Suppressor macrophage treated with lipopolysaccharide for 1 hour (primary cell): ENCODE results near the gene CLK3.
"Not testable (repeated sequence)": the region's sequence is repeated elsewhere in the genome, so short reads cannot be mapped to it uniquely, and the experiment has no call there.

Experiments used
- DNase-seq, 3 donors: peaks; one replicate each; pipeline ENCODE4 v3.0.0-alpha.2; 2020 to 2022

The CLK3 gene

DNA sequence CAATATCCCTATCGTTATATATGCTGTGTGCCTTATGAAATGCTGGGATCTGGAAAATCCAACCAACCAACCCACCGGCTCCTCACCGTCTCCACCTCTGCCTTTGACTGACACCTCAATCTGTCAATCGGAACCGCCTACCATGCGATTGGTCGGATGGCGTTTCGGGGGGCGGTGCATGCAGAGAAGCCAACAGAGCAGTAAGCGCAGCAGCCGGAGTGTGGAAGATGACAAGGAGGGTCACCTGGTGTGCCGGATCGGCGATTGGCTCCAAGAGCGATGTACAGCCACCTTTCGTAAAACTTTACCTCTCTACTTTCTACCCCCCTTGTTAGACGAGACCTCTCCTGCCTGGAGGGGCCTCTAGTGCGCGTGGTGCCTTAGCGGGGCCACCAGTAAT, 6.3 kb downstream of the CLK3 start:
- no peak for DNase-seq

DNA sequence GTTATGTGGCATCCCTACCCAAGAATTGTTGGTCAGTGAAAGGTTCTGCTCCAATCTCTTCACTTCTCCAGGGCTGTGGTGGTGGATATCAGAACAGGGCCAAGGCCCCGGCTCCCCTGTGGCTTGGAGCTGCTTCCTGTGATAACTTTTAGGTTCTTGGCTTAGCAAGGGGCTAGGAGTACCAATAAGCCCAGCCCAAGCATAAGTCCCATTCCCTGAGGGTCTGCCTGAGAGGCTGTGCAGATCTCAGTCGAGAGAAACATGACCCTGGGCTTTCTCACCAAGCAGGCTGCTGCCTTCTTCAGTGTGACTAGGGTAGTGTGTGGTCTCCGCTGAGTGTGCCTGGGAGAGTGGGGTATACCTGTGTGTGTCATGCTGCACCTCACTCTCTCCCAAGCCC, 7.1 kb downstream of the CLK3 start:
- no peak for DNase-seq

DNA sequence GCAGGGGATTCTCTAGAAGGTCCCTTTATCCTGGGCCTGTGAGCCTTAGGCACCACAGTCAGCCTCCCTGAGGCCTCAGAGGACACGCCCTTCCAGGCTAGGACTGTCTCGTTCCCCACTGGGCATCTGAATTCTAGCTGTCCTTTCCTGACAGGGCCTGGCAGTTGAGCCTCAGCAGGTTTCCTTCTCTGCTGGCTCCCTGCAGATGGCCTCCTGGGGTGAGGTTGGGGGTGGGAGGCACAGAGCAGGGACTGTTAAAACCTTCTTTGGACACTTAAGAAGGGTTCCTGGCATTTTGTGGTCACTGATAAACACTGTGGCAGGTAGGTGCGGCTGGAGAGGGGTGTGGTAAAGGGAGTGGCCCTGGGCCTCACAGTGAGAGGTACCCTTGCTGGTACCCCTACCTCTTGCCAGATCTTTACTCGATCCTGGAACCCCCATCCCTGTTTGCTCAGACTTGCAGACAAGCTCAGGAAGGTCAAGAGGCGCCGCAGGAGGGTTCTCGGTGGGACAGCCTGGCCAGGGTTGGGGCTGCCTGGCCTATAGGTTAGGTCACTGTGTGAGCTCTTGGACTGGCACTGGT, 8.5 kb downstream of the CLK3 start:
- no peak for DNase-seq

DNA sequence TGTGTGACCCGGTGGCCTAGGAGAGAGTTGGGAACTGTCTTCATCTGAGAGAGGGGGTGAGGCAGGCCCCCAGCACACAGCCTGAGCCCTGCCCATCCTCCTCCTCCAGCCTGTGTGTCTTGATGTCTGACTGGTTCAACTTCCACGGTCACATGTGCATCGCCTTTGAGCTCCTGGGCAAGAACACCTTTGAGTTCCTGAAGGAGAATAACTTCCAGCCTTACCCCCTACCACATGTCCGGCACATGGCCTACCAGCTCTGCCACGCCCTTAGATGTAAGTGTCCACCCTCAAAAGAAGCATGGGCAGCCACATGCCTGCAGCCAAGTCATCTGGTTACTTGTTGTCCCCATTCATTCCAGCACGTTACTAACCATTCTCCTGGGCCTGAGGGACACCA, 10.1 kb downstream of the CLK3 start:
- DNase-seq: no peak

DNA sequence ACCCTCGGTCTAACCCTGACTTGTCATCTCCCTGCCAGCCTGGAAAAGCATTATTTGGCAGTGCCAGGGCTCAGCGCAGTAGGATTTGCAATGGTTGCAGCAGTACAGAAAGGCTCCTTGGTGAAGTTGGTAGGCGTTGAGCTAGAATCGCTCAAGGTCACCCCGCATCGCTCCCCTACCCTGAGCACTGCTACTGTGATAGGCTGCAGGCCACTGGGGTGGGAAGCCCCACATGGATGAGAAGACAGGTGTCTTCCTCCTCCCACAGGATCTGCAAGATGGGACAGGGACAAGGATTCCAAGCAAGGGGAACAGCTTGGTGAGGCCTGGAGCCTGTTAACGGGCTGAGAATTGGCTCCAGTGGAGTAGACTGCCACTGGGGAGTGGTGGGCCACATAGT, 10.7 kb downstream of the CLK3 start:
- no peak for DNase-seq

DNA sequence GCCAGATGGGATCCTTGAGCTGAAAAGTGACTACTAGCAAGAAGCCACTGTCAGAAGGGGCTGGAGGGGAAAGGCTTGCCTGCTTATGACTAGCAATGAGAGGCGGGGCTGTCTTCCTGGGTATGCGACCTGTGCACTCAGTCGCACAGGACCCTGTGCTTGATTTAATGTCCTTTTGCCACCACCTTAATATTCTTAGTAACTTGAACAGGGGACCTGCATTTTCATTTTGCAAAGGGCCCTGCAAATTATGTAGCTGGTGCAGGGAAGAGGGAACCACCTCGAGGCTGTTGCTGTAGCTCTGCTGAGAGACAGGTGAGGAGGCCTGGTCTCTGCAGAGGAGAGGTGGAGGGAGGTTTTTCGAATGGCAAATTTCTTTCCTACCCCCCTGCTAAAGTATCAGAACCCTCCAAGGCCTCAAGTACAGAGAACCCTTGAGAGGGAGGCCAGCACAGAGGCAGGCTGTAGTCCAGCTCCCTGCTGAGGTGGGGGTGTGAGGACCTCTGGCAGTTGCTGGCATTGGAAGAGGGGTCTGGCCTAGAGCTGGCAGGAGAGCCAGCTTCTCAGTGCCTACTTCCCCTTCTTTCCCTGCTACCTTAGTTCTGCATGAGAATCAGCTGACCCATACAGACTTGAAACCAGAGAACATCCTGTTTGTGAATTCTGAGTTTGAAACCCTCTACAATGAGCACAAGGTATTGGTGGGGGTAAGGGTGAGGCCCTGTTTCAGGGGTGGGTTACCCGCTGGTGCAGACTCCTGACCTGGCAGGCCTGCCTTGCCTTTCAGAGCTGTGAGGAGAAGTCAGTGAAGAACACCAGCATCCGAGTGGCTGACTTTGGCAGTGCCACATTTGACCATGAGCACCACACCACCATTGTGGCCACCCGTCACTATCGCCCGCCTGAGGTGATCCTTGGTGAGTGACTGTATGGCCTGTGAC, 11.4 kb downstream of the CLK3 start:
- peak in 2 of 3 donors; percentile 27 to 28 for DNase-seq

DNA sequence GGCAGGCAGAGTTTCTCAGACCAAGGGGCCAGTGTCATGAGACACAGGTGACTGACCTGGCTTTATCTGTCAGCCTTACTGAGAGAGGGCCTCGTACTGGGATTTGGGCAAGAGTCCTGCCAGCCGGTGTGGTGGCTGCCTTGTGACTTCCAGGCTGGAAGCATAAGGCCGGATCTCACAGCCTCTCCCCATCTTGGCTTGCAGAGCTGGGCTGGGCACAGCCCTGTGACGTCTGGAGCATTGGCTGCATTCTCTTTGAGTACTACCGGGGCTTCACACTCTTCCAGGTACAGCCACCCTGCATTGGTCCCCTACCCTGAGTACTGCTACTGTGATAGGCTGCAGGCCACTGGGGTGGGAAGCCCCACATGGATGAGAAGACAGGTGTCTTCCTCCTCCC, 12.1 kb downstream of the CLK3 start:
- no peak for DNase-seq

DNA sequence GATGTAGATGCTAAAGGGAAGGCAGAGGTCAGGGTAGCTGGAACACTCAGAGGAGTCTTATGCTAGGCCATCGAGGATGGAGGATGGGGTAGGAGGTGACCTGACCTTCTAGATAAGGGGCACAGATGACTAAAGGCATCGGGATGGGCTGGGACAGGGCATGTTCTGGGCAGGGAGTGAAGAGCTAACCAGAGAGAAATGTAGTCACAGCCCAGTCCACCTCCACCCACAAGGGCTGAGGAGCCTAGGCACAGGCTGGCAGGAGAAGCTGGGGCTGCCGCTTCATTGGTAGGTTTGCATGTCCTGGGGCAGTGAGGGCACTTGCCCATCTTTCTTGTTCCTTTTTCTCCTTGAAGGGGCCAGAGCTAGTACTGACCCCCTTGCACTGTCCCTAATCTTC, 12.6 kb downstream of the CLK3 start:
- DNase-seq: no peak

DNA sequence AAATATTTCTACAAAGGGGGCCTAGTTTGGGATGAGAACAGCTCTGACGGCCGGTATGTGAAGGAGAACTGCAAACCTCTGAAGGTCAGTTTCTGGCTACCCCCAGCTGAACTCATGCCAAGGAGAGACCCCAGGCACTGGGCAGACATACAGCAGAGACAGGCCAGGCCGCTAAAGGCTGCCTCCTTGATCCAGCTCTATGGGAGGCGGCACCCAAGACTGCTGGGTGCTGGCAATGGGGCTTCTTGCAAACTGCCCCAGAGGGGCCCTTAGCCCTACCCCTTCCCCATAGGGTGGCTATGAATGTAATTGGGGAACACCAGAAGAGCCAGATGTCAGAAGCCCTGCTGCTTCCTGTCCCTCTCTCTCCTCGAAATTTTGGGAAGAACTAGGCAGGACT, 13.3 kb downstream of the CLK3 start:
- DNase-seq: no peak

DNA sequence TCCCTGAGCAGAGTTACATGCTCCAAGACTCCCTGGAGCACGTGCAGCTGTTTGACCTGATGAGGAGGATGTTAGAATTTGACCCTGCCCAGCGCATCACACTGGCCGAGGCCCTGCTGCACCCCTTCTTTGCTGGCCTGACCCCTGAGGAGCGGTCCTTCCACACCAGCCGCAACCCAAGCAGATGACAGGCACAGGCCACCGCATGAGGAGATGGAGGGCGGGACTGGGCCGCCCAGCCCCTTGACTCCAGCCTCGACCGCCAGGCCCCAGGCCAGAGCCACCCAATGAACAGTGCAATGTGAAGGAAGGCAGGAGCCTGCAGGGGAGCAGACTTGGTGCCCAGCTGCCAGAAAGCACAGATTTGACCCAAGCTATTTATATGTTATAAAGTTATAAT, 14.1 kb downstream of the CLK3 start:
- DNase-seq: not testable (repeated sequence)

DNA sequence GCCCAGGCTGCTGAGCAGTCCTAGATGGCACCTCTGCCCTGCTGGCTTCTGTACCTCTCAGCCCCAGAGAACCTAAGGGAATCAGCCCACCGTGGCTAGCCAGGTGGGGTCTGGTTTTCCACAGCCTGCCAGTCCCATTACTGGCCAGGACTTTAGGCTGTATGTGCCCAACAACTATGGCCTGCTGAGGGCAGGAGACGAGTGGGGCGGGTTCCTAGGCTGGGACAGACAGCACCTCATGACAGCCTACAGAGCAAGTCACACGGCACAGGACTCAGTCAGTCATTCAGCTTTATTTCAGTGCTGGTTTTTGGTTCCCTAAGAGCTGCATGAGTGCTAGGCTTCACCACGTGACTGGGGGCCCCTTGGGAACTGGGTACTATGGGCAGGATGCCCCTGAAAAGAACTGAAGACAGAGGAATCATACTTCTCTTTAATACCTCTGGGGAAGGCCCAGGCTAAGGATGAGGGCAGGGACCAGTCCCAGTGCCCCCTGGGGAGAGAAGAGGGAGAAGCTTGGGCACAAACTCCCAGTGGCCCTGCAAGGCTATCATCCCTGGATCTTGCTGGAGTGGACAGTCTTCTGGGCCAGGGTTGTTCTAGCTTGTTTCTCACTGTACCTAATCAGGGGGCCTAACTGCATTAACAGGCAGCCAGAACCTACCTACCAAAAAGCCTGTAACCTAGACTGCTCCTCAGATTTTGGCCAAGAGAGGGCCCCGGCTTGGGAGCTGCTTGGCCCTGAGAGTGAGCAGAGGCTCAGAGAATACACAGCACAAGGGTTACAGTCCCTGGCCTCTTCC, 14.8 kb downstream of the CLK3 start:
- DNase-seq: no peak

DNA sequence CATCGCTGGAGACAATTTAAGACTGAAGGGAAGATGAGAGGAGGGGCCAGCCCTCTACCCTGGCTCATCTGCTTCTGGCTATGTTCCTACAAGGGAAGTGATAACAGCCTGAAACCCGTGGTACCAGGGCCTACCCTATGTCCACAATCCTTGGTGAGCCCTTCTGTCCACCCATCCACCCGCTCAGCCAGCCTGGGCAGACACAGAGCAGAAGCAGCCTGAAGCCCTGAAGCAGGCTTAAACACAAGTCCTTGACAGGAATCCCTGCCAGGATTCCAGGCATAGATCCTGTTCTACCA, 15.4 kb downstream of the CLK3 start:
- DNase-seq: no peak

DNA sequence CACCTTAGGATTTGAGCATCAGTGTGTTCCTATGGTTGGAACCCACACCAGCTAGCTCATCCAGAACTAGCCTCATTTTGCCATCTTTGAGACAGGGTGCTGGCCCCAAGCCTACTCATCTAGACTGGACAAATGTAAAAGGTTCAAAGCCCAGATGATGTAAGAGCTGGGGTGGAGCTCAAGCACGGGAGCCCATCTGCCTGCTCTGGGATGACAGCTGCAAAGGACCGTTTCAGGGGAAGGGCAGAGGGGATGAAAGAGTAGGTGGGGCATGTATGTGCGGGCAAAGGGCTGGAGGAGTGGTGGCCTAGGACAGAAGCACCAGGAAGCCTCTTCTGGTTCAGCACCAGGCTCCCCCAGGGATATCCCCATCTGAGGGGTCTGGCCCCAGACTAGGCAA, 15.8 kb downstream of the CLK3 start:
- DNase-seq: no peak

DNA sequence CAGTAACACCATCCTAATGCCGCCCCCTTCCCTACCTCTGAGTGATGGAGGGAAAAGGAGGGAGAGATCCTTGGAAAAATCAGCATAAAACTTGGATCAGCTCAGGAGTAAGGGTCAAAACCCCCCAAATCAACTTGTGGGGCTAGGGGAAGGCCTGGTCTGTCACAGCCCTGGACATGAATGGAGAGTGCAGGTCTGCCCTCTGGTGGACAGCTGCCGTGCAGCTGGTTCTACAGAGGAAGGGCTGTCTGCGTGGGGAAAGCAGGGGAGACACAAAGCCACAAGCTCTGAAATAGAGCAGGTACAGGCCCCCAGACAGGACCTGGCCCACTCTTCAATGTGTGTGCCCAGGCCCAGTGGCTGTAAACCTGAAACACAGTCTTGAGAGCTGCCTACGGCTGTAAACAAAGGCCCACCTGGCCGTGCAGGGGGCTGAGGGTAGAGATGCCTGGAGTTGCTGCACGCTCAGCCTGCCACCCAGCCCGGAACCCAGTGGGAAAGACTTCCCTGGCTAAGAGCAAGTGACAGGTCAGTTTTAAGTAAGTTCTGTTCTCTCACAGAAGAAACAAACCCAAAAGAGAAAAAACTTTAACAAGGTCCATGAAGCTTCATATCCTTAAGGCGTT, 16.4 kb downstream of the CLK3 start:
- DNase-seq: peak; percentile 60 to 80 (median 71)

DNA sequence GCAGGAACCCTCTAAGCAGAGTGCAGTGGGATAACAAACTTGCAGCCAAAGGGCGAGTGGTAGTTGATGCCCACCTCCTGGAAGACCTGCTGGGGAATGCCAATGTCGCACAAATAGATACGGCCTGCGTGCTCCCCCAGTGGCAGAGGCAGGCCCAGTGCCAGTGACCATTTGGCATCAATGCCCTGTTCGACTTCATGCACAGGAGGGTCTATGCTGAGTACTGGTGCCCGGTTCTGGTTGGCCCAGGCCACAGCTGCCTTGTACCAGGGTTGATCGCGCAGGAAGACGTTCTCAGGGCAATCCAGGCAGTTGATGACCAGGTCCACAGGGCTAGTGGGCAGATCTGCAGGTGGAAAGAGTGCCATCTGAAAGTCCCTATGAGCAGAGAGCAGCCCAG, 17.0 kb downstream of the CLK3 start:
- no peak for DNase-seq

DNA sequence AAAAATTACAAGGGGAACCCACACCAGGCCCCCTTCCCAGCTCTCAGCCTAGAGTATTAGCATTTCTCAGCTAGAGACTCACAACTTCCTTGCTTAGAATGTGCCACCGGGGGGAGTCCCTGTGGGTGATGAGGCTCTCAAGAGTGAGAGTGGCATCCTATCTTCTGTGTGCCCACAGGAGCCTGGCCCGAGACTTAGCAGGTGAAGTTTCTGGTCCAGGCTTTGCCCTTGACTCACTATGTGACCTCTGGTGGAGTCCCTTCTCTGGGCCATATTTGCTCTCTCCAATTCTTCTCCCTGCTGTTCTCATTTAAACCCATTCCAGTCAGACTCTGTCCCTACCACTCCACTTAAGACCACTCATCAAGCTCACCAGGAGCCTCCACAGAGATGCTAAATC, 18.1 kb downstream of the CLK3 start:
- DNase-seq: no peak

DNA sequence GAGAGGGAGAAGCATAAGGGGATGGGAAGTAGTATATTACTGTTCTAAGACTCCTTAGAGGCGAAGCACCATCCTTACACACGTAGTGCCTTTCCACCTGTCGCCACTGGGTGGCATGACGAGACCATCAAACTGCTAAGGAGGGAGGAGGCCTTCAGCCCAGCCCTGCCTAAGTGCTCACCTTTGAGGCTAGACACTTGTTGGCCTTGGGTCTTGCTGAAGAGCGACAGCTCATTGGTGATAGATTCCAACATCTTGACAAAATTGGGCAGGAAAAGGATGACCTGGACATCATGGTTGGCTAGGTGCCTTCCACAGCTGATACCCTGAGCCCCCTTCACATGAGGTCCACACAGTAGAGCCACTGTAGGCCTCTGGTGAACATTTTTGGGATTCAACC, 19.6 kb downstream of the CLK3 start:
- peak; percentile 72 to 81 (median 80) for DNase-seq

DNA sequence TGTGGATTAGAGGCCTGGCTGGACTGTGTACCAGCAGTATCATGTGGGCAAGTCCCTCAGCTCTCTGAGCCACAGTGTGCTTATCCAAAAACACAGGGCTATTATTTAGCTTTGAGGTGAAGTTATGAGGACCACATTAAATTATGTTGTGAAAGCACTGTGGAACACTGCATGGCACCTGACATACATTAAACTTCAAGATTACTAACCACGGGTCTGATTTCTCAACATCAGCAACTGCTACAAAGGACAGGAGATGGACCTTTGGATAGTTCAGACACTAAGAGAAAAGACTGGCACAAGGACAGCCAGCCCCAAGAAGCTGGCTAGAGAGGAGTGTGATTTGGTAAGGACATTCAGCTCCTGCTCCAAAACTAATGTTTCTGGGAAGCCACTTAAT, 21.3 kb downstream of the CLK3 start:
- no peak for DNase-seq

DNA sequence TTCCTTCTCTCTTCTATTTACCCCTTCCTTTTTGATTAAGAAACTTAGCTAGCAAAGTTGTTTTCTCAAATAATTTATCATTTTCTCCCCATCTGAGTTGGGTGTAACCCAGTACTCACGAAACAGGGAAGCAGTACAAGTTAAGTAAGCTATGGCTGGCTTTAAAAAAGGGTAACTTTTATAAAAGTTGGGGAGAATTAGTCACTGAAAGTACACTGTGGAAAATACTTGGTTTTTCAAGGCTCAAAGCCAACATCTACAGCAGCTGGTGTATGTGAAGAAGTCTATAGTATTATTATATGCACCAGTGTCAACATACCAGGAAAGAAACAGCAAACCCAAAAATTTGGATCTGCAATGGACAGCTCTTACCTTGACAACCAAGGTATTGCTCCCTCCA, 25.5 kb downstream of the CLK3 start:
- DNase-seq: no peak

DNA sequence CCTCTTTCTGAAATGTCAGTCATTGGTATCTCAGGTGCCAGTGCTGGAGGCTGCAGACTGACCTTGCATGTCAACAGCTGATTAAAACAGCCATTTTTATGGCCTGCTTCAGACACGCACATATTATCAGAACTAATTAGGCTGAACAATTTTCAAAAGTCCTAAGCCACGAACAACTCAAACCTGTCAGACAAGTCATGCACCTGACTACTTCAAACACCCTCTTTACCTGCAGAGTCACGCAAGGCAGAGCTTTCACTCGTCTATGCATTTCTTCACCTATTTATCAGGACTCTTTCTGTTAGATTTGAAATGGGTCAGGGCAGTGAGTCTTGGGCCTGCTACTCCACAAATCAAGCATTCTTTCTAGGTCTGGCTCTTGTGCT, 26.7 kb downstream of the CLK3 start:
- DNase-seq: no peak

DNA sequence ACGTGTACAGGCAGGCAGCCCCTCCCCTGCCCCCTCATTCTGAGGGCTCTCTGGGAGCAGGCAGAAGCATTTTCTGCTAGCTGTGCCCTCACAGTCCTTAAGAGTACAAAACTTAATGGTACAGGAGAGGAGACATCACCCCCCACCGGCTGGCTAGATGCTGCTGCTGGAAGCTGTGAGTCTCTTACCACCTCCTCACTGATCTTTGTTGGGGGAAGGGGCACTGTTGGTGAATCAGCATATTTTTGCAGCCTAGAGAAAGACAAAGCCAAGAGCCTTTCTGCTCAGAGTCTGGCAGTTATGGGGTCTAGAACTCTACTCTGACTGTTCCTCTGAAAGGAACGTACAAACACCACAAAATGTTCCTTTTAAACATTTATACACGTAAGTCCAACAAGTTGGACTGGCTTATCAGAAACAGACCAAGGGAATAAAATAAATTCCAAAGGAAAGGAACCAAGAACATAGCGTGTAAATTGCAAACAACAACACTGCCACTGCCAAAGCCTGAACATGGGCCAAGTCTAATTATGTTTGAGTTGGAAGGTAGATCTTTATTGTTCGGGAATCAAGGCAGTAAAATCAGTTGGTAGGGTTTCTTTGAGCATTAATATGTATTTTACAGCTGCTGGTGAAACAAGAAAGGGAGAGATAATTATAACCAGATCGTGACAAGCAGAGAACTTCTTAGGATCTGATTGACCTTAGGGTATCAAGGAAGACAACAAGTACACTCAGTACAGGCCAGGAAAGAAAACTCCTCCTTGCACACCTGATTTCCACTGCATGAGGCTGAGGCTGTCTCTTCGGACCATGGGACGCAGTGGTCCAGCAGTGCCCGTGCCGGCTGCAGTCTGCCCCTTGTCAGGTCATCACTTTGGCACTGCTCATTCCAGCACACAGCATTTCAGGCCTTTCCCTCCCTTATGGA, 27.4 kb downstream of the CLK3 start:
- no peak for DNase-seq

DNA sequence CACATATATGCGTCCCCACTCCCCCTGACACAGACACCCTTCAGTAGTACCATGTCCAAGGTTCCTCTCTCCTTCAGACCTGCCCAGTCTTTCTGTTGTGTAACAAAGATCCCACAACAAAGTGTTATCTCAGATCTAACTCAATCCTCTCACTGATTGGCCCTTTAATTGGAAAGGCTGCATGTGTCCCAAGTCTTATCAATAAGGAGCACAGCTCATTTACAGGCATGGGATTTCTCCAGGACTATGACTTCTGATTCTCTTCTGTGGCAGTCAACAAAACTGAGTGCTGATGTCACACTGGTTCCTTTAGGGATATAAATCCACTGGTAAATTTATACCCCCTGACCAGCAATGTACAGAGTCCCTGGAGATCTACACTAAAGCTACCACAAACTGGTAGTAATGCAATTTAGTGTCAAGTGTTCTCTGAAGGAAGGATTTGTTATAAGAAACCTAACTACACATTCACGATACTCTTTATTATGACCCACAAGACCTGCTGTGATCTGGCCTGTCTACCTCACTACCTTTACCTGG, 28.1 kb downstream of the CLK3 start:
- DNase-seq: no peak
